H1 (cell line): Measurements from ENCODE around the gene SPI1. TPM values are rescaled to one million over a fixed set of nuclear protein-coding genes. Genes with fewer than 3 reads are reported as not detected.
A peak's percentile ranks its signal among the peaks of the same experiment; 100 is the strongest.

ENCODE experiments used
- CTCF ChIA-PET: fragments of 300-600 bp; sonication (Branson Sonifier 250); formaldehyde crosslinking; loops from one replicate; lab custom pipeline; 2021; ENCODE audit not compliant: partially characterized antibody; lab: Charles Lee
- POLR2A ChIA-PET: fragments of 300-600 bp; sonication (Branson Sonifier 250); formaldehyde crosslinking; loops from one replicate; lab custom pipeline; 2021; ENCODE audit warnings: inconsistent platforms; ENCODE audit not compliant: partially characterized antibody; lab: Charles Lee
- DNase-seq, 2 experiments: peaks; one replicate each; pipeline versions ENCODE4 v3.0.0 to v3.0.0-alpha.2; 2010 to 2022; ENCODE audit warnings: low spot score in 2 of 2, low read depth in 1 of 2, mixed read lengths in 1 of 2
- FAIRE-seq: peaks from 2 replicates; lab custom pipeline; 2011; peaks lifted over from hg19 to GRCh38; lab: Jason Lieb, UNC
- H2AFZ ChIP-seq: 2 replicates; pipeline ENCODE4 v1.8.1; 2012; ENCODE audit warnings: low read length, inconsistent platforms
- H2AK5ac ChIP-seq: 2 replicates; pipeline ENCODE4 v1.6.1; 2013; ENCODE audit warnings: low read depth, low read length
- H2BK120ac ChIP-seq: replicated peaks from 2 replicates; pipeline ENCODE3; 2013; ENCODE audit warnings: low read depth, low read length, inconsistent platforms
- H2BK12ac ChIP-seq: 2 replicates; pipeline ENCODE4 v1.6.1; 2013; ENCODE audit warnings: low read depth, low read length
- H2BK15ac ChIP-seq: 2 replicates; pipeline ENCODE4 v1.6.1; 2013; ENCODE audit warnings: low read length
- H2BK20ac ChIP-seq: 2 replicates; pipeline ENCODE4 v1.6.1; 2013; ENCODE audit warnings: low read length
- H2BK5ac ChIP-seq: 2 replicates; pipeline ENCODE4 v1.6.1; 2013; ENCODE audit warnings: low read depth, low read length
- H3K14ac ChIP-seq: 2 replicates; pipeline ENCODE4 v1.6.1; 2013; ENCODE audit warnings: inconsistent platforms; ENCODE audit not compliant: insufficient read length
- H3K18ac ChIP-seq: 2 replicates; pipeline ENCODE4 v1.6.1; 2013; ENCODE audit warnings: low read length; ENCODE audit errors: extremely low read depth
- H3K23ac ChIP-seq: 2 replicates; pipeline ENCODE4 v1.6.1; 2013; ENCODE audit warnings: inconsistent platforms; ENCODE audit not compliant: insufficient read length
- H3K23me2 ChIP-seq: 2 replicates; pipeline ENCODE4 v1.6.1; 2013; ENCODE audit warnings: low read depth, low read length
- H3K27ac ChIP-seq: 2 replicates; pipeline ENCODE4 v1.6.1; 2011; ENCODE audit warnings: low read depth, low read length, inconsistent platforms
- H3K27me3 ChIP-seq, 4 experiments: replicated peaks in 1 of 4; 1 replicate in 1 of 4; 2 replicates in 3 of 4; pipeline versions ENCODE4 v1.6.1 to v1.8.1; 2011 to 2013; ENCODE audit warnings: low read length in 3 of 4, mild to moderate bottlenecking in 3 of 4, inconsistent platforms in 2 of 4, mixed read lengths in 2 of 4, moderate library complexity in 1 of 4; ENCODE audit not compliant: control insufficient read depth in 3 of 4, insufficient read depth in 3 of 4; ENCODE audit errors: extremely low read depth in 1 of 4
- H3K36me3 ChIP-seq, 4 experiments: 2 replicates each; pipeline versions ENCODE4 v1.6.1 to v1.8.1; 2011 to 2013; ENCODE audit warnings: mild to moderate bottlenecking in 4 of 4, low read length in 3 of 4, moderate library complexity in 2 of 4, control low read depth in 1 of 4, inconsistent platforms in 1 of 4; ENCODE audit not compliant: insufficient read depth in 4 of 4, control insufficient read depth in 2 of 4
- H3K4ac ChIP-seq: replicated peaks from 2 replicates; pipeline ENCODE3; 2013; ENCODE audit warnings: low read length, low read depth, mixed read lengths, inconsistent platforms; ENCODE audit not compliant: insufficient read length
- H3K4me1 ChIP-seq, 4 experiments: replicated peaks in 1 of 4; 1 replicate in 1 of 4; 2 replicates in 3 of 4; pipeline versions ENCODE4 v1.6.1 to v1.8.1; 2011 to 2013; ENCODE audit warnings: low read length in 3 of 4, inconsistent platforms in 2 of 4, mixed read lengths in 1 of 4; ENCODE audit not compliant: insufficient read depth in 4 of 4, control insufficient read depth in 3 of 4
- H3K4me2 ChIP-seq, 2 experiments: 2 replicates each; pipeline versions ENCODE4 v1.6.1 to v1.8.1; 2011 to 2013; ENCODE audit warnings: low read depth in 2 of 2, low read length in 2 of 2, control low read depth in 1 of 2, inconsistent platforms in 1 of 2, mild to moderate bottlenecking in 1 of 2; ENCODE audit not compliant: insufficient read depth in 1 of 2
- H3K4me3 ChIP-seq, 4 experiments: fragments of 200-600, 300-600 bp in 1 of 4; sonication (generic), shearing (Covaris generic), sonication (Bioruptor Twin) in 1 of 4; 2 replicates each; pipeline versions ENCODE4 v1.5.1 to v1.8.1; 2011 to 2016; ENCODE audit warnings: low read length in 4 of 4, low read depth in 3 of 4, control low read depth in 2 of 4, inconsistent platforms in 2 of 4, mild to moderate bottlenecking in 2 of 4, mixed read lengths in 1 of 4, moderate library complexity in 1 of 4; ENCODE audit not compliant: insufficient read depth in 2 of 4; ENCODE audit errors: extremely low read depth in 1 of 4
- H3K56ac ChIP-seq: replicated peaks from 2 replicates; pipeline ENCODE3; 2013; ENCODE audit warnings: low read depth, mild to moderate bottlenecking, mixed read lengths, low read length, inconsistent platforms; ENCODE audit not compliant: insufficient read length
- H3K79me1 ChIP-seq: 2 replicates; pipeline ENCODE4 v1.6.1; 2013; ENCODE audit warnings: low read depth, low read length, control low read depth
- H3K79me2 ChIP-seq, 2 experiments: 2 replicates each; pipeline versions ENCODE4 v1.6.1 to v1.8.1; 2012 to 2013; ENCODE audit warnings: low read length in 2 of 2, mild to moderate bottlenecking in 2 of 2, inconsistent platforms in 1 of 2; ENCODE audit not compliant: insufficient read depth in 2 of 2, control insufficient read depth in 1 of 2
- H3K9ac ChIP-seq, 4 experiments: replicated peaks in 1 of 4; 1 replicate in 1 of 4; 2 replicates in 3 of 4; pipeline versions ENCODE4 v1.6.1 to v1.8.1; 2011 to 2013; ENCODE audit warnings: low read depth in 3 of 4, low read length in 3 of 4, control low read depth in 2 of 4, mild to moderate bottlenecking in 2 of 4, moderate library complexity in 2 of 4, inconsistent platforms in 1 of 4; ENCODE audit errors: extremely low read depth in 1 of 4
- H3K9me3 ChIP-seq, 2 experiments: 2 replicates each; pipeline versions ENCODE4 v1.6.1 to v1.8.1; 2012 to 2013; ENCODE audit warnings: mild to moderate bottlenecking in 2 of 2, moderate library complexity in 2 of 2, control low read depth in 1 of 2, inconsistent platforms in 1 of 2, low read depth in 1 of 2, low read length in 1 of 2, mixed read lengths in 1 of 2; ENCODE audit not compliant: insufficient read depth in 2 of 2
- H4K20me1 ChIP-seq, 2 experiments: replicated peaks in 1 of 2; 2 replicates each; pipeline versions ENCODE3 to v1.8.1; 2011 to 2013; ENCODE audit warnings: inconsistent platforms in 2 of 2, low read length in 2 of 2, mild to moderate bottlenecking in 1 of 2; ENCODE audit not compliant: insufficient read depth in 2 of 2, control insufficient read depth in 1 of 2
- H4K5ac ChIP-seq: 2 replicates; pipeline ENCODE4 v1.6.1; 2013; ENCODE audit warnings: low read length, low read depth, mixed read lengths, inconsistent platforms; ENCODE audit not compliant: insufficient read length
- H4K8ac ChIP-seq: 2 replicates; pipeline ENCODE4 v1.8.0; 2013; ENCODE audit warnings: mild to moderate bottlenecking, moderate library complexity, low read length, inconsistent platforms; ENCODE audit not compliant: insufficient read depth; ENCODE audit errors: extremely low read depth
- H4K91ac ChIP-seq: replicated peaks from 2 replicates; pipeline ENCODE3; 2013; ENCODE audit warnings: low read length, mixed read lengths, inconsistent platforms; ENCODE audit not compliant: insufficient read length
- RAD21 ChIP-seq, 2 experiments: IDR thresholded peaks in 1 of 2; conservative IDR thresholded peaks in 1 of 2; 2 replicates each; pipeline ENCODE4 v1.6.1; 2011; ENCODE audit warnings: low read depth in 2 of 2, low read length in 2 of 2, improper control_type of control experiment in 1 of 2, inconsistent platforms in 1 of 2, mild to moderate bottlenecking in 1 of 2, moderate library complexity in 1 of 2
- SIRT6 ChIP-seq: IDR thresholded peaks from one replicate; pipeline ENCODE4 v1.7.1; 2012; ENCODE audit warnings: low read length, inconsistent platforms
- WGBS, 2 experiments: shearing (Covaris generic) in 1 of 2; methylation state at CpG; one replicate each; pipeline versions ENCODE4 v1.1.6 to v1.1.7; 2013 to 2015; ENCODE audit warnings: low lambda C conversion rate in 2 of 2, mixed read lengths in 2 of 2, inconsistent platforms in 1 of 2, low coverage in 1 of 2, missing lambda C conversion rate in 1 of 2; ENCODE audit not compliant: insufficient replicate concordance in 2 of 2, insufficient coverage in 1 of 2, insufficient read length in 1 of 2; ENCODE audit errors: extremely low coverage in 1 of 2, missing lambda C conversion rate in 1 of 2; 5-methylcytosine and 5-hydroxymethylcytosine counted together
- polyA plus RNA-seq, 7 experiments: library from polyadenylated mRNA; depleted of rRNA in 3 of 7; stranded (reverse) in 5 of 7; unstranded in 2 of 7; fragments of >200 nt in 5 of 7; fragments of 200-250 nt in 2 of 7; gene quantifications; 1 replicate in 5 of 7; 2 replicates in 1 of 7; 4 replicates in 1 of 7; pipeline versions ENCODE4 v1.2.1 to v1.2.3, GENCODE V29; 2011 to 2013; ENCODE audit warnings: missing spikeins in 2 of 7, mixed read lengths in 2 of 7
- total RNA-seq: library from RNA; stranded (reverse); fragmentation: NEBNext Ultra II Directional; extraction: Animal tissue kit (Norgen Biotek cat#: 25700); gene quantifications from 2 replicates; pipeline ENCODE4 v1.2.1, GENCODE V29; 2021

SPI1 gene
- total and polyA plus RNA-seq, 2 of the 8 experiments (the other 6 are each of a cell fraction or from before 2014, with no cell fraction given) = 0.12 TPM; not detected in 1

GRCh38 chr11:47338396-47339241 lies 39.7 kb downstream of the SPI1 start:
- FAIRE-seq (no peak), DNase-seq (no peak)
- Histone ChIP-seq H2BK12ac (no peak overlapping the region), H2BK120ac (no peak overlapping the region), H2BK20ac (no peak overlapping the region), H2BK15ac (no peak overlapping the region), H4K8ac (peak overlapping the region; percentile 57; the same call in 1 of the 2 replicates), H4K91ac (no peak overlapping the region), H3K4me1 (no peaks in the 10 kb centered on the region), H3K23me2 (peaks cover 2% of the 10 kb centered on the region; the same call in 1 of the 2 replicates), H3K9me3 (no peaks in the 10 kb centered on the region), H3K9ac (no peak overlapping the region), H3K79me1 (no peaks in the 10 kb centered on the region; the same call in 1 of the 2 replicates), H3K56ac (no peak overlapping the region), H2AFZ (no peak overlapping the region), H2BK5ac (no peak overlapping the region), H3K27me3 (no peaks in the 10 kb centered on the region), H3K27ac (no peak overlapping the region), H3K14ac (no peak overlapping the region), H3K79me2 (no peaks in the 10 kb centered on the region), H4K5ac (no peak overlapping the region), H3K18ac (no peak overlapping the region), H2AK5ac (no peak overlapping the region), H3K23ac (no peak overlapping the region), H3K4me3 (no peak overlapping the region), H3K36me3 (no peaks in the 10 kb centered on the region), H3K4me2 (no peak overlapping the region), H3K4ac (no peak overlapping the region), H4K20me1 (peaks cover 0 to 3% of the 10 kb centered on the region in 2 experiments)
- CTCF ChIA-PET = interaction anchor here (0.7 to 1.9 kb wide), 4 partner anchors 11 to 90 kb away, joined by 3 to 7 read pairs (median 4); partner anchors contain the start of genes ACP2 and NR1H3
- POLR2A ChIA-PET = no interaction called here
- 93% methylated on average over 26 of the region's 27 CpGs; no CpG with 5 or more reads in 1 of the 2 experiments for WGBS, 2 experiments
- no peak for TF ChIP-seq SIRT6
- no peak for TF ChIP-seq RAD21 (IDR thresholded peaks at IDR 0.05 in 1 of 2, conservative IDR thresholded peaks at IDR 0.05 in 1 of 2; ENCODE audit: low read depth in 2 of 2, low read length in 2 of 2)
